ENCODE data around the gene ATP10A. TPM values are rescaled to one million over a fixed set of nuclear protein-coding genes. Genes with fewer than 3 reads are reported as not detected.

Gene ATP10A
- total RNA-seq, 1 donor from 2014 or later, result 16.5 TPM

GRCh38 chr15:25738171-25738965 is 124.8 kb downstream of the ATP10A start:
- peak; percentile 40 for DNase-seq (ENCODE audit: low read depth)

GRCh38 chr15:25737218-25737643 is 125.9 kb downstream of the ATP10A start:
- DNase-seq (ENCODE audit: low read depth), result no peak

GRCh38 chr15:25736461-25736860 is 126.7 kb downstream of the ATP10A start:
- DNase-seq (ENCODE audit: low read depth), result no peak

GRCh38 chr15:25735550-25736384 is 127.4 kb downstream of the ATP10A start:
- no peak for DNase-seq (ENCODE audit: low read depth)

- no peak for DNase-seq (ENCODE audit: low read depth)
Measured at GRCh38 chr15:25734680-25735355, 128.3 kb downstream of the ATP10A start.

- no peak for DNase-seq (ENCODE audit: low read depth)
Measured at GRCh38 chr15:25733856-25734679, 129.1 kb downstream of the ATP10A start.

GRCh38 chr15:25733036-25733855 is 129.9 kb downstream of the ATP10A start:
- DNase-seq (ENCODE audit: low read depth), result no peak

GRCh38 chr15:25732191-25732590 is 130.9 kb downstream of the ATP10A start:
- no peak for DNase-seq (ENCODE audit: low read depth)

- DNase-seq (ENCODE audit: low read depth), result no peak
Measured at GRCh38 chr15:25731411-25731810, 131.7 kb downstream of the ATP10A start.

- DNase-seq (ENCODE audit: low read depth), result no peak
Measured at GRCh38 chr15:25730918-25731317, 132.2 kb downstream of the ATP10A start.

GRCh38 chr15:25728816-25729215 is 134.3 kb downstream of the ATP10A start:
- DNase-seq (ENCODE audit: low read depth), result no peak

- DNase-seq (ENCODE audit: low read depth), result no peak
Measured at GRCh38 chr15:25727867-25728600, 135.1 kb downstream of the ATP10A start.

GRCh38 chr15:25727116-25727515 is 136.0 kb downstream of the ATP10A start:
- DNase-seq (ENCODE audit: low read depth), result no peak

- no peak for DNase-seq (ENCODE audit: low read depth)
Measured at GRCh38 chr15:25725758-25726157, 137.4 kb downstream of the ATP10A start.

- no peak for DNase-seq (ENCODE audit: low read depth)
Measured at GRCh38 chr15:25724899-25725298, 138.2 kb downstream of the ATP10A start.

- no peak for DNase-seq (ENCODE audit: low read depth)
Measured at GRCh38 chr15:25721605-25721955, 141.5 kb downstream of the ATP10A start.

- DNase-seq (ENCODE audit: low read depth), result no peak
Measured at GRCh38 chr15:25719101-25719985, 143.8 kb downstream of the ATP10A start.

- DNase-seq (ENCODE audit: low read depth), result no peak
Measured at GRCh38 chr15:25718597-25718996, 144.5 kb downstream of the ATP10A start.

- no peak for DNase-seq (ENCODE audit: low read depth)
Measured at GRCh38 chr15:25718169-25718536, 145.0 kb downstream of the ATP10A start.

All from renal cortical epithelial cell (primary cell).